Mesenteric fat pad (tissue), 1 donor: ENCODE results near the gene PODXL. TPM values are rescaled to one million over a fixed set of nuclear protein-coding genes. Genes with fewer than 3 reads are reported as not detected.
"Not testable (repeated sequence)": the region's sequence is repeated elsewhere in the genome, so short reads cannot be mapped to it uniquely, and the experiment has no call there.

ENCODE experiments used
- DNase-seq: peaks from one replicate; pipeline ENCODE4 v3.0.0-alpha.2; 2020; ENCODE audit warnings: low spot score
- total RNA-seq: library from RNA; stranded (reverse); fragmentation: NEBNext Ultra II Directional; extraction: Animal tissue kit (Norgen Biotek cat#: 25700); gene quantifications from one replicate; pipeline ENCODE4 v1.2.1, GENCODE V29; 2021
- donor health status: DM: yes; HTN: yes; CAD: no.

PODXL gene
- total RNA-seq, 1 donor from 2014 or later, result 32.6 TPM

DNA sequence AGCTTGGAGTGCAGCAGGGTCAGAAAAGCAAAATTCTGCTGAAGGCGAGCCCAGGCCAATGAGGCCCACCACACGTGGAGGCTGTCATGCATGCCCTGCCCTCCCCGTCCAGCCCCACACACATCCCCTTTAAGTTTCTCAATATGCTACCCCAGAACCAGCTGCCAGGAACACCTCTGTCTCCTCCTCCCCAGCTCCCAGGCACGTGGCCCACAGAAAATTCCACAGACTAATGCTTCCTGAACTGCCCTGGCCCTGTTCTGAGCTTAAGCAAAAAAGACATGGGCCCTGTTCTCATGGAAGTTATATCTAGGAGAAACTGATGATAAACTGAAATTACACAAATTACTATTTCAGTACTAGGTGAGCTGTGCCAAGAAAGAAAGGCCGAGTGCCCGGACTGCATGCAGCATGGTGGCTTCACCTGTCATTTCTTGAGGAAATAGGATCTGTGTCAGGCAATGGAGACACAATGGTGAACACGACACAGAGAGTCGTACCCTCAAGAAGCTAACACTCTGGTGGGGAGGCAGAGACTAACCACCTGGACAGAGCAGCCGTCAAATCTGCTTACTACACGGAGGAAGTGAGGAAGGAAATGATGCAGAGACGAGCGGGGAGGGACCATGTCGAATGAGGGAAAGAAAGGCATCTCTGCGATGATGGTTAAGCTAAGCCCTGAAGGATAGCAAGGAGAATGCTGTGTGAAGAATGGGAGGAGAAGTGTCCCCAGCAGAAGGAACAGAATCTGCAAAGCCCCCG lies 44.5 kb downstream of the PODXL start:
- DNase-seq, result no peak

DNA sequence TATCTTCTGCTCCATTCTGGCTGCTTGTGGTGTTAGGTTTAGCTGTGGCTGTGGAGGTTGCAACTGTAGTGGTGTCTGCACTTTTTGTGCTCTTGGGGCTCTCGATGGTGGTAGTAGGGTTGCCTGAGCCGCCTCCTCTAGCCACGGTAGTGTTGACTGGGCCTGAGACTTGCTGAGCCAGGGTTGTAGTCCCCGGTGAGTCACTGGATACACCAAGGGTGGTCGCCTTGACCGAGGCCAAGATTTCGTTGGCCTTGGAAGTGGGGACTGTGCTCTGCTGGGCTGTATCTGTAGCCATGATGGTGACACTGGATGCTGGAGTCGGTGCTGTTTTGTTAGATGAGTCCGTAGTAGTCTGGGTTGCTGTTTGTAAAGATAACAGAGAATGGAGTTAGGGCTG lies 45.4 kb downstream of the PODXL start:
- no peak for DNase-seq

DNA sequence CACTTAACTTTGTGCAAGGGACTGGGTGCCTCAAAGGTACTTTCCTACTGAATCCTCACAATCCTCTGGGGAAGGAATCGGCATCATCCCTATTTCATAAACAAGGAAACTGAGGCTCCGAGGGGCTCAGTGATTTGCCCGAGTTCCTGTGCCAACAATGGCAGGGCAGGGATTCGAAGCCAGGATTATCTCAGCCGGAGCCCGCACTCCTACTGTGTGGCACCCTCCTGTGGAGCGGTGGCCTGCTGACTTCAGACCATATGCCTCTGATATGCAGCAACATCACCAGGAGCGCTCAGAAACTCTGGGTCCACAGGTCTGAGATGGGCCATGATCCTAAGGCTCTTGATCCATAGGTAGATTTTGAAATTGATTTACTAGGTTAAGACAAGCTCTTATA lies 46.6 kb downstream of the PODXL start:
- no peak for DNase-seq

DNA sequence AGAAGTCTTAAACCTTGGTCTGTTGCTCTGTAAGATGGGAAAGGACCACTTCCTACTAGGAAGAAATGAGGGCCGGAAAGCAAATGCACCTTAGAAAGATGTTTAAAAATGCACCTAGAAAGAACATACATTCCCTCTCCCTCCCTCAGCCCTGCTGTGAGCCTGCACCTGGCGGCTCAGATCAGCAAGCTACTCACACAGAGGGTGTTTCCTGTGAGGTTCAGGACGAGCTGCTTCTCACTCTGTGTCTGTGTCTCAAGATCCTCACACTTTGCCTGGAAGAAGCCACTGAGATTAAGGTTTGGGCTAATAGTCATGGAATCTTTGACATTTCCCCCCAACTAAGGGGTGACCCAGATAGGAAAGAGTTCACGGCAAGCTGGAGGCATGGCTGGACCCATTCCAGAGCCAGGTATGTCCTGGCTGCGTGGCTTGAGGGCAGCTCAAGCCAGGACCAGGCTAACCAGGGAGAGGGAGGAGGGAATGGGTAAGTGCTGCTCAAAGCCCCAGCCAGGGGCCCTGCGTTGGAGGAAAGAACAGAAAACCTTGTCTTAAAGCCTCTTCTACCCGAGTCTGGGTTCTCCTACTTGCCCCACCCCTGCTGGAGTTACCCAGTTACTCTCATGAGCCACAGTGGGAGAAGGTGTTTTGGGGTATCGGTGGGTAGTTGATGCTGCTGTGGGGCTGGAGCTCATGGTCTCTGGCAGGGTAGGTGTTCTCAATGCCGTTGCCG lies 47.5 kb downstream of the PODXL start:
- no peak for DNase-seq

DNA sequence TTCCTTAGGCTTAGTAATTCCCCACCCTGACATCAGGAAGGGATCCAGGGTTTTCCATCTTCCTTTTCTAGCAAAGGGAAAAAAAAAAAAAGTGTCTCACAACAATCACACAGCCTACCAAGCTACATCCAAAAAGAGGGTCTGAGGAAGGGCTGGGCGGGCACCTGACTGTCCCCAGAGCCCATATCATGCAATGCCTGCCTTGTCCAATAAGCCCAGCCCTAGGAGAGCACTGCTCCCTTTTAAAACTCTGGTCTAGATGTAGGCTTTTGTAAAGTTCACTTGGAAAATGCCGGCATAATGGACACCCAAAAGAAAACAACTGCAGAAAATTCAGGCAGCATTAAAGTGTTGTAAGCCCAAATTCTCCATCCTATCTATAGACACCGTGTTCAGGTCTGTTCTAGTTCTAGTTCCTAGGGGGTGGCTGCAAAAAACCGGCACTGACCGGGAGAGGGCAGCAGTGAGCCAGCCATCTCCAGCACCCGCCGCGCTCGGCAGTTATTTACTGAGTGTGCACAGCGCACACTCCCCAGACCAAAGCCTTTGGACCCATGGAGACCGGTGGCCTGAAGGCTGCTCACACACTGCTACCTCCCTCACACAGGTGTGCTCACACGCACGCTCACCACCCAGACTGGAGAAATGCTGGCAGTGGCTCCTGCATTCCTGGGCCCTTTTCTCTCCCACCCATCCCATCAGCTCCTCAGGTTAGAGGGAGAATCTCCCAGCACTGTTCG lies 48.7 kb downstream of the PODXL start:
- no peak for DNase-seq

DNA sequence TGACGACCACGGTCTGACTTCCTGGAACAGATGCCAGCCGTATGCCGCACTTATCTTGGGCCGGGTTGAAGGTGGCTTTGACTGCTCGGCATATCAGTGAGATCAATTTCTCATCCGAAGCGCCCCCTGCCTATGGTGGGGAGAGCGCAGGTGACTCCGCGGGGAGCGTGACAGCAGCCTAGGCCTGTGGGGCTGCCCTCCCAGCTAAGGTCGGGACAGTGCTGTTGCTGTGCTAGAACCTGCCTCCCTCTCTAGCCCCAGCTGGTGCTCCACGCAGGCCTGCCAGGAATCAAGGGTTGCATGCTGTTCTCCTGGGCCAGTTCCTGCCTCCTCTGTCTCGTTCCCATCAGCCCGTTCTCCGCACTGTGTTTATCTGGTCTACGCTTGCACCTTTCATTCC lies 49.8 kb downstream of the PODXL start:
- no peak for DNase-seq

DNA sequence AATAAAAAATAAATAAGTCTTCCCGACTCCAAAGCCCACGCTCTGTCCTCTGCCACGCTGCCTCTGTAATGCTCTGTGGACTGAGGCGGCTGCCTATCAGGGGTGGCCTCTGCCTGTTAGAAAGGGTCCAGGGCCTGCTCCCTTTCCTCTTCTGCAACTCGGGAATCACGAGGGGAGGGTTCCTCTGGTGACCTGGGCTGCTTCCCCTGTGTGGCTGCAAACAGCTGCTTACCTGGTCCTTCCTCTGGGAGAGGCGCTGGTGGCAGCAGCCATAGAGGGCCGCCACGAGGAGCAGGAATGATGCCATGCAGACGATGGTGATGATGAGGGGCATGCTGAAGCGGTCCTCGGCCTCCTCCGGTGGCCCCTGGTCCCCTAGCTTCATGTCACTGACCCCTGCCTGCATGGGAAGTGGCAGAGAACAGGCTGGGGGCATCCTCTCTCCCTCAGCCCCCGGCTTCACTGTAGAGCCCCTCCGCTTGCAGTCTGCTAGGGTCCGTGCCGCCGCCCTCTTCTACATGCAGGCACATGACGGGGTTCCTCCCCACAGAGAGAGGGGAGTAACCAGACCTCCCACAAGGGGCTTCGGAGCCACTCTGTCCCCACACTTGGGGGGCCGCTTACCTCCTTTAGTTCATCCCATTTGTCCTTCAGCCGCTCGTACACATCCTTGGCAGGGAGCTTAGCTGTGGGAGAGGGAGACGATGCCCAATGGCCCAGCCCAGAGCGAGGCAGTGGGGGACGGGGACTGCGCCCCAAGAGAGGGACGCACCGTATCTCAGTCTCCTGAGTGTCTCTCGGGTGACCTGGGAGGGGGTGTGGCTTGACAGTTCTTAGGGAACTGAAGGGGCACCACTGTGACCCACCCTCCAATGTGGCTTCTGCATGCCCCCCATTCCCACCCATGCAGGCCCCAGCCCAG lies 50.5 kb downstream of the PODXL start:
- no peak for DNase-seq

DNA sequence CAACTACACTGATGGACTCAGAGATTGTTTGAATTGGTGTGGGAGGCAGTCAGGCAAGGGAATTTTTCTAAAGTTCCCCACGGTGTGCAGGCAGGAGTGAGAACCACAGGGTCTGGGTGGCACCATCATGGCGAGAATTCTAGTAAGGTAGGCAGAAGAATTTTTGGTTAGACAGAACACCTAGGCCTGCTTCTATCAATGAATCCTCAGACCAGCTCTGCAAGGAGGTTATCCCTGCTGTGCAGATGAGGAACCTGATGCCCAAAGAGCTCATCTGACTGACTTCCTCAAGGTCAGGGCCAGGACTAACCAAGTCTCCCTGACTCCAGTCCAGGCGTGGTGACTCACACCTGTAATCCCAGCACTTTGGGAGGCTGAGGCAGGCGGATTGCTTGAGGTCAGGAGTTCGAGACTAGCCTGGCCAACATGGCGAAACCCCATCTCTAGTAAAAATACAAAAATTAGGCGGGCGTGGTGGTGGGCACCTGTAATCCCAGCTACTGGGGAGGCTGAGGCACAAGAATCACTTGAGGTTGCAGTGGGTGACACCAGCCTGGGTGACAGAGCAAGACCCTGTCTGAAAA lies 51.3 kb downstream of the PODXL start:
- DNase-seq, result not testable (repeated sequence)

DNA sequence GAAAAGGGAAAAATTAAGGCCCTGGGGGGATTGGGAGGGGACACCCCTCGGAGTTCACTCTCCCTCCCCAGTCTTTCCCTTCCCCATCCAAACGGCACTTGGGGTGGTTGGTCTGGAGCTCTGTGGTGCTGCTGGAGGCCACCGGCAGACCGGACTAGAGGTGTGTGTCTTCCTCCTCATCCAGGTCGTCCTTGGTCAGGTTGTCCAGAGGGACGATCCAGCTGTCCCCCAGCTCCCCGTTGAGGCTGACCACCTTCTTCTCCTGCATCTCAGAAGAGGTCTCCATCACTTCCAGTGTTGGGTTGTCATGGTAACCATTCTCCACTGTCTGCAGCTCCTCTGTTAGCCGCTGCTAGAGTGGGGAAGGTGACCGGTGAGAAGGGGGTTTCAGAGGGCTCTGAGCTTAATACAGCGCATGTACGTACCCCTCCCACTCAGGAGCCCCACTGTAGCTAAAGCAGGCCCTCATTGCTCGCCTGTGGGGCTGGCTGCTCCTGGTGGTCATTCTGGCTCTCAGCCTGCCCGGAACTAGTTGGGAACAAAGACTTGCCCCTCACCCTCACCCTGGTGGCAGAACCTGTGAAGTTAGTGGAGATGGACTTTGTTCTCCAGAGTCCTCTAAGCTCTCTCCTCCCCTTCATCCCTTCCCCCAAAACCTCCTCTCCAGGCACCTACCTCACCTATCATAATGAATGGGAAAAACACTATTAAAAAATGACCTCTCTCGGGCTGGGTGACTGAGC lies 52.1 kb downstream of the PODXL start:
- no peak for DNase-seq

DNA sequence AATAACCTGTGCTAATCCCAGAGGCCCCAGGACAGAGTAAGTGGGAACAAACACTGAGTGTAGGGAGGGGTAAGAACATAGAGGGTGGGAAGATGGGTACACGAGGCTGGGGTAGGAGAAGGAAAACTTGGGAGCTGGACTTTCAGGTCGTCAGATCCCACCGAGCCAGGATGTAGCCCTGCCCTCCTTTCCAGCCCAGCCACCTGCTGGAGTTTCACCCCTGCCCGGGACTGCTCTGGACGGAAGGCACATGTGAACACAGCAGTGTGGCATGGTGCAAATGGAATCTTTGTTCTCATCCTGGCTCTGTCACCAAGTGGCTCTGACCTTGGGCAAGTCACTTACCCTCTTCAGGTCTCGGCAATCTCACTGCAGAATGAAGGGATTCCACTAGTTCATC lies 52.8 kb downstream of the PODXL start:
- DNase-seq, result no peak

DNA sequence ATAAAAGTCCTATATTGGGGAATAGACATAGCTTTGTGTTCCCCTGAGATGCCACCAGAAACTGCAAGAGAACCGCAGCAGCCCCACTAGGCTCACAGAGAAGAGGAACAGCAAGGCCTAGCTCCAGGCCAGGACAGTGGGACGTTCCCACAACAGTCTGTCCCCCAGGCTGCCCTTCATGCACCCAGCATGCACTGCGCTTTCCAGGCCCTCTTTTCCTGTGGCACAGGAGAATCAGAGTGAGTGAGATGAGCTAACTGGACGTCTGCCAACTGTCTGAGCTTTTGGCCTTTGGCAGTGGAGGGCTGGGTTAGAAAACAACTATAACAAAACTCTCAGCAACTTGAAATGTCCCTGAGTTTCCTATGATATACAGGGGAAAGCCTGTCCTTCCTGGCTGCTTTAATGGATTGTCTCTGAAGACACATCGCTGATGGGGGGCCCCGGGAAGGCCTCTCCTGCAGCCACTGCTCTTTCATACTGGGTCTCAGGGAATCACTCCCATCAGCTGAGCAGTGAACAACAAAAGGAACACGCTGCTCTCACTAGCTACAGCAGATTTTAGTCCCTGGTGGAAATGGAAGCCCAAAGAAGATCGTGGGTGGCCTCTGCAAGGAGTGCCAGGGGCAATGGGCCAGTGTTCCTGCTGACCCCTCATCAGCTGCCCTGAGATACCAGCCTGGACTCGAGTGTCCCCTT lies 53.5 kb downstream of the PODXL start:
- DNase-seq, result no peak

DNA sequence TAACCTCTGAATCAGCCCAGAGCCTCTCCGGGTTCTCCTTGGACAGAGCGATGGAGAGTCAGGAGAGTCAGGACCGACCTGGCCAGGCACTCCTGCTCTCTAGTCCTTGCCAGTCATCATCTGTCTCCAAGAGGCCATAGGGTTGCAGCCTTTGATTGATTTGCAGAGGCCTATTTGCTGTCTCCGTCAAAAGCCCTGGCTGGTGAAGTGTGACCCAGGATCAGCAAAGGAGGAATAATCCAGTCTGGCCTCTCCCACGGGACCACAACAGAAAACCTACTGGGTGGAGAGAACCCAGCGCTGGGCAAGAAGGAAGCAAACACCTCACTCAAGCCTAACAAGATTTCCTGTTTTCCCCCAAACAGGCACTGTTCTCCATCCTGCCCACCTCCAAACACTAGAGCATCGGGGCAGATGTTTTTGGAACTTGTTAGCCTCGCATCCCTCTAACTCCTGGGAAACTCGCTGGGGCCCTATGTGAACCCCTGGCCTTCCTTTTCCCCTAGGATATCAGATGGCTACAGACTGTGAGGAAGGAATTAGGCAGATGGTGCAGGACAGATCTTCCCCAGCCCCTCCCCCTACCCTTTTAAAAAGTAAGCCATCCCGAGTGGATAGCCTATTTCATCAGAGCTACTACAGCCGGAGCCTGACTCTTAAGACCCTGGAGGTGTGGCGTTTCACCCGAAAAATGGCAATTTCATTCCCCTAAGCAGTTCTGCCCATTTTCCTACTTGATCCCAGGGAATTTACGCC lies 54.3 kb downstream of the PODXL start:
- DNase-seq, result no peak

DNA sequence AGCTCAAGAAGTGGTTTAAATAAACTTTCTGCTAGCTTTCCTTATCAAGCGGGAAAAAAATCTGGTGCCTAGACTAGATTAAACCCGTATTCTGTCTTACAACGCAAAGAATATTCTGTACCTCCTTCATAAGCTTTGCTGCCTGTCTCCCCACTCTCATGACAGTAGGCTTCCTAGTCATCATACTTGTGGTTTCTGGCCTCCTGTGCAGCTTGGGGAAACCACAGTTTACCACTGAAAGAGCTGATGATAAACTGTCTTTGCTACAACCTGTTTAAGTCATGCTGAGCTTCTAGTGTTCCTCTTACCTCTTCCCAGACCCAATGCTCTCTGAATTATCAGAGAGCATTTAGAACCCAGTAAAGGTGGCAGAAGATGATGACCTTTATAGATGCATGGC lies 55.0 kb downstream of the PODXL start:
- no peak for DNase-seq

DNA sequence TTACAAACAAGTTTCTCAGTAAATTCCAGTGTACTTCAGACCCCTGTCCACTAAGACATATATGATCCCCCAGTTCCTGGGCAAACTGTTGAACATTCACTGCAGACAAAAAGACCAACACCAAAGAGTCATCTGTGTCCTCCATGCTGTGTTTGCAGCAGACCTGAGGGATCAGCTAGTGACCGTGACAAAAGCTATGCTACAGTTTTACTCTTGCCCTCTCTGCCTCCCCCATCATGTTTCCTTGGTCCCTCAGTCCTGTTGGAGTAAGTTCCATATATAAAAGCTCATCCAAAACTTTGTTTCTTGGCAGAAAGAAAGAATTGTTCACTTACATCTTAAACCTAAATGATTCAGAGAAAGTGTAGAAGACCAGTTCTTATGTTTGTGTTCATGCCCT lies 56.1 kb downstream of the PODXL start:
- no peak for DNase-seq

DNA sequence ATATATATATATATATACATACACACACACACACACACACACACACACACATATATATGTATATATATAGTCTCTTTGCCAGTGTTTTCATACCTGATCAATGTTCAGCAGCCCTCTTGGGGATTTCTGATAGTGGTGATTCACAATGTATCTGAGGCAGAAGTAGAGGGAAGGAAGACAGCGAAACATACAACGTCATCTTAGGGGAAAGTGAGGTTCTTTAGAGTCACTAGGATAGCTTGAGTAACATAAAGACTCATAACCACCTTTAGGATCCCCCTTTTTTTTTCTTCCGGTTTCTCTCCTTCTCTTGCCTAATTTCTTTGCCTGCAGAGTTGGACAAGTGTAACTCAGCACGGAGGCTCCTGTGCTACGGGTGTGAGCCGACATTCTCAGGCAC lies 56.6 kb downstream of the PODXL start:
- no peak for DNase-seq

DNA sequence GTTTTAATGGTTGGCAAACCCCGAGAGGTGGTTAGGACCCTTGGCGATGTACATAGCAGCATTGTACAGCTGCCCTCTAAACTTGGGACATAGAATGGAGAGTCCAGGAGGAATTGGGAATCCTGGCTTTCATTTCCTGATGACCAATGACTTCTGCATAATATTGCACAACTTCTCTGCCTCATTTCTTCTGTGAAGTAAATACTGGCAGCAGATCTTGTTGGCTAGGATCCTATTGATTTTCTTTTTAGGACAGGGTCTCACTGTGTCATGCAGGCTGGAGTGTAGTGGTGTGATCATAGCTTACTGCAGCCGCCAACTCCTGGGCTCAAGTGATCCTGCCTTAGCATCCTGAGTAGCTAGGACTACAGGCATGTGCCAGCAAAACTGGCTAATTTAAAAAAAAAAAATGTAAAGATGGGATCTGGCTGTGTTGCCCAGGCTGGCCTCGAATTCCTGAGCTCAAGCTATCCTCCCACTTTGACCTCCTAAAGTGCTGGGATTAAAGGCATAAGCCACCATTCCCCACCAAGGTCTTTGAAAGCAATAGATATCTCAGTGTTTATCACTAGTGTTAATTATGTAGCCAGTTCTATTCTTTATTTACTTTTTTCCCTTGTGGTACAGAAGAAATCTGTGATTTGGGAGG lies 58.1 kb downstream of the PODXL start:
- DNase-seq, result no peak

DNA sequence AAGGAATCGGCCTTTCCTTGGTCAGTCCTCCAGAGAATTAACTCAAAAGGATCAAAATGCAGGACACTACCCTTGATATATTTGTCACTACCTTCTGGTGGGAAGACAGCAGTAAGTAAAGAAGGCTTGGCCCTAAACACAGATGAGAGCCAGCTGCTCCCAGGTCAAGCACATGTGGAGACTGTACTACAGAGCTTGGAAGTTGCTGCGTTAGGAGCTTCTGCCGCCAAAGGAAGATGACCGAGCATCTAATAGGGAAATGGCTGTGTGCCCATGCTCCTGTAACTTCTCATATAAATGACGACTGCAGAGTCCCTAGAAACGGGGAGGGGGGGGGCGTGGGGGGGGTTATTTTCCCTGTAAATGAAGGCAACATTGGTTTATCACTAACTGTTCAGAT lies 59.0 kb downstream of the PODXL start:
- DNase-seq, result no peak
